ENCODE measurements around the gene CALCOCO2. TPM values are rescaled to one million over a fixed set of nuclear protein-coding genes. Genes with fewer than 3 reads are reported as not detected.

Gene CALCOCO2
- polyA plus RNA-seq, 1 donor (not counting 4 experiments of a cell fraction or from before 2014, with no cell fraction given) = 76.0 TPM

GRCh38 chr17:48869821-48870318, 39.0 kb downstream of the CALCOCO2 start:
- Histone ChIP-seq H3K36me3 (ENCODE audit: control insufficient read depth in 2 of 2, extremely low read depth in 1 of 2, insufficient read depth in 2 of 2, low read length in 2 of 2) (peaks cover 0 to under 1% of the 10 kb centered on the region in 2 experiments), H2AFZ (ENCODE audit: control insufficient read depth, low read length) (no peak overlapping the region), H3K9ac (ENCODE audit: control insufficient read depth, extremely low read depth, insufficient read depth, low read length) (no peak overlapping the region), H3K4me3 (ENCODE audit: control insufficient read depth in 2 of 3, extremely low read depth in 1 of 3, insufficient read depth in 2 of 3, low read depth in 1 of 3, low read length in 3 of 3) (no peak overlapping the region), H3K4me2 (ENCODE audit: control insufficient read depth, extremely low read depth, insufficient read depth, low read depth, low read length) (no peak overlapping the region), H3K79me2 (ENCODE audit: control insufficient read depth, insufficient read depth, low read length) (no peaks in the 10 kb centered on the region), H3K9me1 (ENCODE audit: control insufficient read depth, extremely low read depth, insufficient read depth, low read length) (no peaks in the 10 kb centered on the region), H4K20me1 (ENCODE audit: control insufficient read depth, extremely low read depth, insufficient read depth, low read length) (no peaks in the 10 kb centered on the region), H3K27me3 (ENCODE audit: control insufficient read depth, extremely low read depth, insufficient read depth, low read length) (peaks cover 7% of the 10 kb centered on the region), H3K9me3 (ENCODE audit: control insufficient read depth, low read depth, low read length) (no peaks in the 10 kb centered on the region), H3K4me1 (ENCODE audit: control insufficient read depth, extremely low read depth, insufficient read depth, low read length) (no peaks in the 10 kb centered on the region), H3K27ac (ENCODE audit: control insufficient read depth, insufficient read depth, low read length) (no peak overlapping the region)
- dilution Hi-C loops (cut with MboI; ENCODE audit: extremely low pct_ligation_motif_present, low sequenced_read_pairs) = no loop called here
- no peak for TF ChIP-seq EZH2 (IDR thresholded peaks at IDR 0.05; ENCODE audit: low read length)
- TF ChIP-seq, protein P1, sequence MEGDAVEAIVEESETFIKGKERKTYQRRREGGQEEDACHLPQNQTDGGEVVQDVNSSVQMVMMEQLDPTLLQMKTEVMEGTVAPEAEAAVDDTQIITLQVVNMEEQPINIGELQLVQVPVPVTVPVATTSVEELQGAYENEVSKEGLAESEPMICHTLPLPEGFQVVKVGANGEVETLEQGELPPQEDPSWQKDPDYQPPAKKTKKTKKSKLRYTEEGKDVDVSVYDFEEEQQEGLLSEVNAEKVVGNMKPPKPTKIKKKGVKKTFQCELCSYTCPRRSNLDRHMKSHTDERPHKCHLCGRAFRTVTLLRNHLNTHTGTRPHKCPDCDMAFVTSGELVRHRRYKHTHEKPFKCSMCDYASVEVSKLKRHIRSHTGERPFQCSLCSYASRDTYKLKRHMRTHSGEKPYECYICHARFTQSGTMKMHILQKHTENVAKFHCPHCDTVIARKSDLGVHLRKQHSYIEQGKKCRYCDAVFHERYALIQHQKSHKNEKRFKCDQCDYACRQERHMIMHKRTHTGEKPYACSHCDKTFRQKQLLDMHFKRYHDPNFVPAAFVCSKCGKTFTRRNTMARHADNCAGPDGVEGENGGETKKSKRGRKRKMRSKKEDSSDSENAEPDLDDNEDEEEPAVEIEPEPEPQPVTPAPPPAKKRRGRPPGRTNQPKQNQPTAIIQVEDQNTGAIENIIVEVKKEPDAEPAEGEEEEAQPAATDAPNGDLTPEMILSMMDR (optimal IDR thresholded peaks at IDR 0.05 in 1 of 3, IDR thresholded peaks at IDR 0.05 in 1 of 3, conservative IDR thresholded peaks at IDR 0.05 in 1 of 3; ENCODE audit: extremely low read depth in 1 of 3, insufficient read depth in 2 of 3, low read length in 3 of 3) = no peak
- no peak for FAIRE-seq
- no peak for DNase-seq (ENCODE audit: low read depth, low spot score)

DNA sequence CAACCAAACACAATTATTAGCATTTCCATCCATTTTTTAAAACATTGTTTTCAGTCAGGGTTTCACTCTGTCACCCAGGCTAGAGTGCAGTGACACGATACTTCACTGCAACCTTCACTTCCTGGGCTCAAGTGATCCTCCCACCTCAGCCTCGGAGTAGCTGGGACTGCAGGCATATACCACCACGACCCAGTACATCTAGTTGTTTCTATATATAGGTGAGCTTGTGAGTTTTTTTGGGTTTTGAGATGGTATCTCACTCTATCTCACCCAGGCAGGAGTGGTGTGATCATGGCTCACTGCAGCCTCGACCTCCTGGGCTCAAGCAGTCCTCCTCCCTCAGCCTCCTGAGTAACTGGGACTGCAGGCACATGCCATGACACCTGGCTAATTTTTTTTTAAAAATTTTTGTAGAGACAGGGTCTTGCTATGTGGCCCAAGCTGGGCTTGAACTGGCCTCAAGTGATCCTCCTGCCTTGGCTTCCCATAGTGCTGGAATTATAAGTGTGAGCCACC, 40.3 kb downstream of the CALCOCO2 start:
- DNase-seq (ENCODE audit: low read depth, low spot score) (no peak), FAIRE-seq (no peak)
- no peaks in the 10 kb centered on the region for H3K9me3 ChIP-seq (ENCODE audit: control insufficient read depth, low read depth, low read length)

More for the DNA sequence above, 40.3 kb downstream of the CALCOCO2 start:
- H3K79me2 ChIP-seq (ENCODE audit: control insufficient read depth, insufficient read depth, low read length) = no peaks in the 10 kb centered on the region
- no peaks in the 10 kb centered on the region for H3K9me1 ChIP-seq (ENCODE audit: control insufficient read depth, extremely low read depth, insufficient read depth, low read length)
- no peak overlapping the region for H3K4me2 ChIP-seq (ENCODE audit: control insufficient read depth, extremely low read depth, insufficient read depth, low read depth, low read length)
- H3K4me1 ChIP-seq (ENCODE audit: control insufficient read depth, extremely low read depth, insufficient read depth, low read length) = no peaks in the 10 kb centered on the region
- peaks cover 7% of the 10 kb centered on the region for H3K27me3 ChIP-seq (ENCODE audit: control insufficient read depth, extremely low read depth, insufficient read depth, low read length)
- dilution Hi-C loops (cut with MboI; ENCODE audit: extremely low pct_ligation_motif_present, low sequenced_read_pairs) = no loop called here
- H3K9ac ChIP-seq (ENCODE audit: control insufficient read depth, extremely low read depth, insufficient read depth, low read length) = no peak overlapping the region
- H2AFZ ChIP-seq (ENCODE audit: control insufficient read depth, low read length) = no peak overlapping the region
- H3K27ac ChIP-seq (ENCODE audit: control insufficient read depth, insufficient read depth, low read length) = no peak overlapping the region
- no peaks in the 10 kb centered on the region for H3K36me3 ChIP-seq (ENCODE audit: control insufficient read depth in 2 of 2, extremely low read depth in 1 of 2, insufficient read depth in 2 of 2, low read length in 2 of 2)
- no peak overlapping the region for H3K4me3 ChIP-seq (ENCODE audit: control insufficient read depth in 2 of 3, extremely low read depth in 1 of 3, insufficient read depth in 2 of 3, low read depth in 1 of 3, low read length in 3 of 3)
- H4K20me1 ChIP-seq (ENCODE audit: control insufficient read depth, extremely low read depth, insufficient read depth, low read length) = no peaks in the 10 kb centered on the region
- TF ChIP-seq, protein P1 (optimal IDR thresholded peaks at IDR 0.05 in 1 of 3, IDR thresholded peaks at IDR 0.05 in 1 of 3, conservative IDR thresholded peaks at IDR 0.05 in 1 of 3; ENCODE audit: extremely low read depth in 1 of 3, insufficient read depth in 2 of 3, low read length in 3 of 3) = no peak
- TF ChIP-seq EZH2 (IDR thresholded peaks at IDR 0.05; ENCODE audit: low read length) = no peak
